NCI-H345 treated with DMSO at 0.1 percent for 48 hours (cell line): ENCODE results near the gene SLIT3.

Experiments
- DNase-seq: peaks from one replicate; lab custom pipeline; 2025; ENCODE audit not compliant: unreplicated experiment; lab: John Stamatoyannopoulos, UW

The SLIT3 gene

DNA sequence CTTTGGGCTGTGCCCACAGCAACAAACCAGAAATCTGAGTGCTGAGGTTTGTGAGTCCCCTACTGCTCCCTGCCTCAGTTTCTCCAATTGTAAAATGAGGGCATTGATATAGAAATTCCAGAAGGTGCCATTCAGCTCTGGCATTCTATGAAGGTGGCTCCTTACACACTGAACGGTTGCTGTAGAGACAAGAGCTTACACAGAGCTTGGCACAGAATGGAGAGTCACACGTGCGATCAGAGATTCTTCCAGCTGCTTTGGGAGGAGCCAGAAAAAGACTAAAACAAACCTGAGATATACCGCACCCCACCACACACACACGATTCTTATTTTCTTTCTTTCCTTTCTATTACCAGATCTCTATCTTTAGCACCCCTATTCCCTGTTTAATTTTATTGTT, 122.7 kb downstream of the SLIT3 start:
- no peak for DNase-seq

DNA sequence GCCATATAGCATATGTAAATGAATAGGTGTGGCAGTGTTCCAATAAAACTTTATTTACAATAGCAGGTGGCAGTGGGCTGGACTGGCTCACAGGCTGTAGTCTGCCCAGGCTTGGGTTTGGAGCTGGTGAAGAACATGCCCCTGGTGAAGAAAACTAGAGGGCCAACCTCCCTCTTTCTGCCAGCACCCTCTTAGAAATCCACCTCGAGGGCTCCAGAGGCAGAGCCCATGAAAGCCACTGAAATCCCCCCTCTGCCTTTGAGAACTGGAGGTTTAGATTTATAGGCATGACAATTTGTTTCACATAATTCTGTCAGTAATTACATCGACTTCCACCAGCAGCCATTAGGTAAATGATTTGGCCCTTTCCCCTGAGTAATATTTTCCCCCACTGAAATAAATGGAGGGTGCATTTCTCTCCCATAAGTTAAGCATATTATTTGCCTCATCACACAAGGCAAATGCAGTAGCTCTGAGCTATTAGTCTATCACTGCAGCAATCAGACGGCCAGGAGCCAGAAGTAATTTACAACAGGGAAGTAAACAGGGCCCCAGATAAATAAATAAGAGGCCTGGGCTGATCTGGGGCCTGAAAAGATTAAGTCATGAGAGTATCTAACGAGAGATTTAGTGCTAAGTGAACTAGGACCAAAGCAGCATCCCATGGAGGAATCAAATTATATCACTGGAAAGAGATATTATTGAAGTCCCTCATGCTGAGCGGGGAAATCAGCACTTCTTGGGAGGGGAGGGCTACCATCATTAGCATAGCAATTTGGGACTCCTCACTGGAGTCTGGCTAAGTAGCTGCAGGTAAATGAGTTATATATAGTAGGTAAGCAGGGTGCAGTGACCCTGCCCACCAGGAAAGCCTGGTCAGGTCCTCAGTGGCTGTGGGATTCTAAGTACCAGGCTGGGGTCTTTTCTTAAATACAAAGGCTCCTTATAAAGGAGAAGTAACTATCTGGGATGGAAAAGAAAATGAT, 123.9 kb downstream of the SLIT3 start:
- no peak for DNase-seq

DNA sequence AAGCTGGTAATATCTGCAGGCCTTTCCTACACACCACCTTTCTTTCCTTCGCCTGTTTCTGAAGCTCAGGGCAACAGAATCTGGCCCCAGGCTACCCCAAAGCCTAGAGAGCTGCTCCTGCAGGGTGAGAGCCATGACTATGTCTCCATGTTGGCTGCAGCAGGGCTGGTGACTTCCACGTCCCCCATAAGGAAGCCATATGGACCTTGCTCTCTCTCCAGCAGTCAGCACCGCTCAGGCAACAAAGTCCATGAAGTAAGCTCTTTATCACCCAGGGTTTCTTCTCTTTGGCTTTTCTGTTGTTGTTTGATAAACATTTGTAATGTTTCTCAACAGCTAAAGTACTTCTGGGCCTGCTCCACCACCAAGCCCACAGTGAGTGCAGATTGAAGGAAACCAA, 125.2 kb downstream of the SLIT3 start:
- no peak for DNase-seq

- DNase-seq = no peak
Observed at GRCh38 chr5:169174923-169175322, 126.0 kb downstream of the SLIT3 start.

- DNase-seq = no peak
Observed at GRCh38 chr5:169173372-169173771, 127.6 kb downstream of the SLIT3 start.

GRCh38 chr5:169171515-169171914, 129.4 kb downstream of the SLIT3 start:
- no peak for DNase-seq

DNA sequence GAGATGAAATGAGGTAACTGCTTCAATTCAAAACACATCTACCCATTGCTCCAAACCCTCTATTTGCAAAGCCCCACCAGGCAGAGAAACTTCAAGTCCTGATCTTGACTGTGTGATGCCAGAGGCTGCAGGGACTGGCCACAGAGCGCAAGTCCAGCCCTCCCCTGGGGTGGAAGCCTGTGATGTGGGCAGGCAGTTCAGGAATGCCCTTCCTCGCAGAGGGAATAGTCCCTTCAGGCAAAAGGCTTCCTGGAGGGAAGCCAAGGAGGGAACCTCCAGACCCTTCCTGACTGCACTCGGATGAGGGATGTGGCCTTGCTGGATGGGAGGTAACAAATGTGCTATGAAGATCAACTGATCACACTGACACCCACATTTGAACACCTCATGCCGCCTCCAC, 131.2 kb downstream of the SLIT3 start:
- DNase-seq = no peak

- DNase-seq = no peak
Observed at GRCh38 chr5:169168280-169168679, 132.7 kb downstream of the SLIT3 start.

GRCh38 chr5:169166078-169166477, 134.9 kb downstream of the SLIT3 start:
- DNase-seq = no peak

DNA sequence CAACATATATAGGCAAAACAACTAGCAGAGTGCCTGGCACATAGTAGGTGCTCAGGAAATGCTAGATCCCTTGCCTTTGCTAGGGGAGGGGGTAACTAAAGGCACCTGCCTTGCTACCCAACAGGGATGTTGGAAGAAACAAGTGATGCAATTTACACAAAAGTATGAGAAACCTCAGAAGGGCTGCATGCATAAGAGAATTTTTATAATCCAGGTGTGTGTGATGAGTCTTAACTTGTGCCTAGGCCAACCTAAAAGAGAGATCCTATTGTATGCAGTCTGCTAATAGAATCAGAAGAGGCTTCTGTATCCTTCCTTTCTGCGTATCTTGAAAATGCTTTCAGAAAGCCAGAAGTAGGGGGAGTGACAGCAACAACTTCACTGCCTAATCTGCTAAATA, 135.9 kb downstream of the SLIT3 start:
- DNase-seq = no peak

DNA sequence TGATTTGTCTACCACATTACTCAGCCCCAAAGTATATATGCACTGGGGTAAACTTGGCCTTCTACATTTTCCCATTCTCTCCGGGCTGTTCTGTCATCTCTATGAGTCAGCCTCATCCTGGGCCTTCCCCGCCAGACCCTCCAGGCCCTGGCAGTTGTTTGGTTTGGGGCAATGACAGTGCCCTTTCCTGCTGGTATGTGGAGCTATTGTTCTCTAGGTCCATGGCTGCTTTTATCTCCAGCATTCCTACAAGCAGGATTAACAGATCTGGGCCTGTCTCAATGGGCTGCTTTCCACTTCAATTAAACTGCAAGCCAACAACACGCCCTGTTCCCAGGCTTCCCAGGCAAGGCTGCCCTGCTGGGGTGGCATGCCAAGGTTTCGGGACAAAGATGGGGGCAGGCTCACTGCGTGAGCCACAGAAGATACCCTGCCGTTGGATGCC, 136.4 kb downstream of the SLIT3 start:
- DNase-seq = no peak

GRCh38 chr5:169162407-169162806, 138.5 kb downstream of the SLIT3 start:
- no peak for DNase-seq

DNA sequence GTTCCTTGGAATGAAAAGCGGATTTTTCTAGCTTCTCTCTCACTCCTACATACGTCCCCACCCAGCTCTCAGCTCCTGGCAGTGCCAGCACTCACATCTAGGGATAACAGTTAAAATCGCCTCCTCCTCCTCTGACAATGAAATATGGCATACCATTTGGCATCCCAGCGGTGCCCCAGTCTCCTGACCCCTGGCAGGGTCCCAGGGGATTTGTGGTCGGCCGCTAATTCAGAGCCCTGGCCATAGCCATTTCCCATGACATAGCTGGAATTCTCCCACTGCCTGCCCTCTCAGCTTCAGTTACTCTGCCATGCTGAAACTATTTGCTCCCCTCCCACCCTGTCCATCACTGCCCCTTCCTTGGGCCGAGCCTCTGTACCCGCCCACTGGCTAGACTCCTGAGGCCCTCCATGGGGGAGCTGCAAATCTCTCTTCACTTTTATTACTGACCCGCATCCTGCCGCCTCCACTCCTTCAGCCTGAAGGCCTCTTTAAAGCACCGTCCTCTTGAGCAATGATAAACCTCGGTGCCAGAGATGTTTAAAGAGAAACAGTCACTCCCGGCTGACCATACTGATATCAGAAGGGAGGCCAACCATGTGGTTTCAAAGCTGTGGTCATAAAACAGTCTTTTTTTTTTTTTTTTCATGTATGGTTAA, 139.8 kb downstream of the SLIT3 start:
- no peak for DNase-seq

DNA sequence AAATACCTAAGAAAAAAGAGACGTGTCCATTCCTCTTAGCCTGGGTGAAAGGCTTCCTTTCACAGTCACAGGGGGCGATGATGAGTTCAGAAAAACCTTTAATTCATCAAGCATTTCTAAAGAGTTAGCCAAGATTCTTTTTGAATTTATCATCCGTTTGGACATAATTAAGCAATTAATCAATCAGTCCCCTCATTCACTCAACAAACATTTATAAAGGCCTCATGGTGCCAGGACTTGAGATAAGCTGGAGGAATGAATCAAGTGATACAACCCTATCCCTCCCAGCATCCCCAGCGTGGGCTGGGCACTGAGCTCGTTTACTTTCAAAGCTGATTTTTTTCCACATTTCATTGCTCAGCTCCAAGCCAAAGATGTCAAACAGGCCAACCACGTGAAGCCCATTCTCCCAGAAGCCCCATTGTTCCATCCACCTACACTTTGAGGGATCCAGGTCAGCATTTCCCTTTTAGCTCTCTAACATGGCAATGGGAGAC, 140.5 kb downstream of the SLIT3 start:
- DNase-seq = no peak

DNA sequence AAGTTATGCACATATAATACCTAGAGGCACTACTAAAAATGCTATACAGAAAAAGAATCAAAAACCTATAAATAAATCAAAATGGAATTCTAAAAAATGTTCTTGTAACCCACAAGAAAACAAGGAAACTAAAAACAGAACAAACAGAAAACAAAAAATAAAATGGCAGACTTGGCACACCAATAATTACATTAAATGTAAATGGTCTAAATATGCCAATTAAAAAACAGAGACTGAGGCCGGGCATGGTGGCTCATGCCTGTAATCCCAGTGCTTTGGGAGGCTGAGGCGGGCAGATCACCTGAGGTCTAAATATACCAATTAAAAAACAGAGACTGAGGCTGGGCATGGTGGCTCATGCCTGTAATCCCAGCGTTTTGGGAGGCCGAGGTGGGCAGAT, 142.2 kb downstream of the SLIT3 start:
- DNase-seq = no peak

- DNase-seq = no peak
Observed at GRCh38 chr5:169157064-169157463, 143.9 kb downstream of the SLIT3 start.

DNA sequence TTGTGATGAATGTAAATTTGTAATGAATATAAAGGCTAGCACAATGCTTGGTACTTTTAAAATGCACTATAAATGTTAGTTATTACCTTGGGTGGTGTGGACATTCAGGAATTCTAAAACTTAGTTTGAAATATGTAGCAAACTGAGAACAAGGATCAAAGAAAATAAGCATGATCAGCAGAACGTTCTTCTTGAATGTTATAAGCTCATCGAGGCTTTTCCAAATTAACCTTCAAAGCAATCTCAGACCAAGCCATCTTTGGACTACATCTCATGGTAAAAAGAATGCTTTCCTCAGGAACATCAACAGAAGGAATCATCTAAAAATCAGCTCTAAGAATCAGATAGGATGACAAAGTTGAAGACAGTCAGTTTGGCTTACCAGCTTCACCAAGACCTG, 146.3 kb downstream of the SLIT3 start:
- no peak for DNase-seq

DNA sequence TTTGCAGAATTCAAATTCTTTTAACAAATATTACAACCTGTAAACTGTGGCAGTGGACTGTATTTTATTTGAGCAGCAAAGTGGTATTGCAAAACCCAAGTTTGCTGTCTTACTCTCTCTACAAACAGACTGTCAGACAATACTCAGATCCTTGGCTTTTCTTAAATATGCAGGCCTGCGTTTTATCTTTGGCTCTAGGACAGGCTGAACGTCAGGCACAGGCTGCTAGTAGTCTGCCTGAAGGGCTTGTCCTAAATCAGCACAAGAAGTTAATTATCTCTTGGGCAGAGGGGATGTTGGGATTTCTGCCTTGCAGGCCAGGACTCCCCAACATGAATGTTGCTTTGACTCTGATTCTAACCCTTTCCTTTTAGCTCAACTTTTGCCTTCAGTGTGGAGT, 147.5 kb downstream of the SLIT3 start:
- no peak for DNase-seq

- DNase-seq = no peak
Observed at GRCh38 chr5:169152946-169153345, 148.0 kb downstream of the SLIT3 start.

- no peak for DNase-seq
Observed at GRCh38 chr5:169152453-169152852, 148.5 kb downstream of the SLIT3 start.

GRCh38 chr5:169151051-169151805, 149.7 kb downstream of the SLIT3 start:
- no peak for DNase-seq
